Stomach (tissue), 9 donors: ENCODE measurements around the gene STK17B. TPM values are rescaled to one million over a fixed set of nuclear protein-coding genes. Genes with fewer than 3 reads are reported as not detected.
"Not testable (repeated sequence)": the region's sequence is repeated elsewhere in the genome, so short reads cannot be mapped to it uniquely, and the experiment has no call there.

Experiments
- DNase-seq, 2 donors: peaks; one replicate each; pipeline versions ENCODE4 v3.0.0 to v3.0.0-alpha.2; 2013 to 2019
- H3K27ac ChIP-seq, 5 donors: fragments of 200-600 bp in 4 of 5; sonication (generic) in 4 of 5; one replicate each; pipeline ENCODE4 v1.5.1; 2013 to 2019; ENCODE audit warnings: mild to moderate bottlenecking in 1 of 5, moderate library complexity in 1 of 5
- H3K27me3 ChIP-seq, 3 donors: fragments of 200-600 bp; sonication (generic); one replicate each; pipeline ENCODE4 v1.5.1; 2017 to 2019; ENCODE audit warnings: mixed run types in 1 of 3
- H3K36me3 ChIP-seq, 4 donors: fragments of 200-600 bp; sonication (generic); 1 replicate in 3 of 4; 2 replicates in 1 of 4; pipeline ENCODE4 v1.5.1; 2016 to 2019
- H3K4me1 ChIP-seq, 4 donors: fragments of 200-600 bp; sonication (generic); one replicate each; pipeline ENCODE4 v1.5.1; 2016 to 2019
- H3K4me3 ChIP-seq, 4 donors: fragments of 200-600 bp; sonication (generic) in 3 of 4; one replicate each; pipeline ENCODE4 v1.5.1; 2016 to 2019; ENCODE audit warnings: mild to moderate bottlenecking in 1 of 4
- H3K9me3 ChIP-seq, 4 donors: fragments of 200-600 bp; sonication (generic); one replicate each; pipeline ENCODE4 v1.5.1; 2016 to 2019
- CTCF ChIP-seq, 7 experiments: fragments of 450-650 bp in 4 of 7; fragments of 200-600 bp in 3 of 7; sonication (generic) in 3 of 7; IDR thresholded peaks; one replicate each; pipeline ENCODE4 v1.5.1; 2016 to 2019; ENCODE audit warnings: antibody characterized with exemption in 7 of 7, control low read depth in 2 of 7, mild to moderate bottlenecking in 1 of 7
- EP300 ChIP-seq: sonication (generic); formaldehyde crosslinking; IDR thresholded peaks from one replicate; pipeline ENCODE4 v1.6.1; 2017; ENCODE audit warnings: antibody characterized with exemption
- POLR2A ChIP-seq, 4 donors: fragments of 450-650 bp; IDR thresholded peaks; one replicate each; pipeline ENCODE4 v1.6.1; 2016; ENCODE audit warnings: antibody characterized with exemption in 4 of 4, control low read depth in 2 of 4, mild to moderate bottlenecking in 1 of 4, moderate library complexity in 1 of 4
- POLR2AphosphoS5 ChIP-seq, 3 donors: sonication (generic); formaldehyde crosslinking; IDR thresholded peaks; one replicate each; pipeline ENCODE4 v1.6.1; 2016; ENCODE audit warnings: antibody characterized with exemption in 3 of 3
- WGBS, 5 donors: extraction: QIAGEN DNeasy Blood & Tissue Kit in 3 of 5; methylation state at CpG; one replicate each; pipeline versions ENCODE4 v1.1.5 to v1.1.7; 2013 to 2018; 5-methylcytosine and 5-hydroxymethylcytosine counted together
- intact Hi-C: fragments of 100-400 bp; cut with DNase I; formaldehyde crosslinking; loops from one replicate; pipeline ENCODE4 v1.15.1; 2023; ENCODE audit warnings: low total_unique reads
- polyA plus RNA-seq, 3 donors: library from polyadenylated mRNA; stranded (reverse); fragments of 200-250 nt; gene quantifications; one replicate each; pipeline ENCODE4 v1.2.3, GENCODE V29; 2013
- total RNA-seq, 5 donors: library from RNA; depleted of rRNA; stranded (reverse); fragments of >200 nt; gene quantifications; one replicate each; pipeline versions ENCODE4 v1.1.0 to v1.2.3, GENCODE V29; 2014 to 2016
- donor health status: healthy with polysubstance abuse.
- donor health status: Bipolar disorder and iron deficiency.
- donor health status: healthy.

Gene STK17B
- total and polyA plus RNA-seq, 8 donors: 3.4 to 76.4 (median 10.2) TPM

DNA sequence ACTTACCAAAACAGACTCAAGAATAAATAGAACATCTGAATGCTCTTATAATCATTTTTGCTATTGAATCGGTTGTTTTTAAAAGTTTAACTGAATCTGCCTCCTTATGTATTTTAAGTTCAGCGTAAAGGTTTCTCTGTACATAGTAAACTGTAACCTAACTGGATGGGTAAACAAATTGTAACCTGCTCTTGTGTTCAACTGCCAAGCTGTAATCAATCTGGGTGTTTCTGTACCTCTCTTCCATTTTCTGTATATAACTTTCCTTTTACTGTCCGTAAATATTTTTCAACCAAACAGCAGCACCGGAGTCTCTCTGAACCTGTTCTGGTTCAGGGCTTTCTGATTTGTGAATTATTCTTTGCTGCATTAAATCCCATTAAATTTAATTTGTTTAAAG is 75.1 kb downstream of the STK17B start:
- H3K4me3 ChIP-seq: no peak overlapping the region
- no peaks in the 10 kb centered on the region for H3K9me3 ChIP-seq
- intact Hi-C loops: no loop called here
- H3K27ac ChIP-seq: no peak overlapping the region
- no peaks in the 10 kb centered on the region for H3K27me3 ChIP-seq
- 49 to 83% (median 63%) methylated on average over 4 of the region's 4 CpGs for WGBS, 5 donors
- DNase-seq: no peak
- TF ChIP-seq POLR2A (IDR thresholded peaks at IDR 0.05): no peak
- TF ChIP-seq CTCF (IDR thresholded peaks at IDR 0.05): no peak
- TF ChIP-seq EP300: no peak
- no peak for TF ChIP-seq POLR2AphosphoS5 (IDR thresholded peaks at IDR 0.05)
- no peaks in the 10 kb centered on the region for H3K4me1 ChIP-seq
- H3K36me3 ChIP-seq: no peaks in the 10 kb centered on the region

DNA sequence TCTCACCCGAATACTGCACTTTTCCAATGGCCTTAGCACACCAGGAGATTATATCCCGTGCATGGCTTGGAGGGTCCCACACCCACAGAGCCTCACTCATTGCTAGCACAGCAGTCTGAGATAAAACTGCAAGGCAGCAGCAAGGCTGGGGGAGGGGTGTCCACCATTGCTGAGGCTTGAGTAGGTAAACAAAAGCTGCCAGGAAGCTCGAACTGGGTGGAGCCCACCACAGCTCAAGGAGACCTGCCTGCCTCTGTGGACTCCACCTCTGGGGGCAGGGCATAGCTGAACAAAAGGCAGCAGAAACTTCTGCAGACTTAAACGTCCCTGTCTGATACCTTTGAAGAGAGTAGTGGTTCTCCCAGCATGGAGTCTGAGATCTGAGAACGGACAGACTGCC is 81.9 kb downstream of the STK17B start:
- 66 to 82% (median 69%) methylated on average over 5 of the region's 5 CpGs for WGBS, 5 donors

DNA sequence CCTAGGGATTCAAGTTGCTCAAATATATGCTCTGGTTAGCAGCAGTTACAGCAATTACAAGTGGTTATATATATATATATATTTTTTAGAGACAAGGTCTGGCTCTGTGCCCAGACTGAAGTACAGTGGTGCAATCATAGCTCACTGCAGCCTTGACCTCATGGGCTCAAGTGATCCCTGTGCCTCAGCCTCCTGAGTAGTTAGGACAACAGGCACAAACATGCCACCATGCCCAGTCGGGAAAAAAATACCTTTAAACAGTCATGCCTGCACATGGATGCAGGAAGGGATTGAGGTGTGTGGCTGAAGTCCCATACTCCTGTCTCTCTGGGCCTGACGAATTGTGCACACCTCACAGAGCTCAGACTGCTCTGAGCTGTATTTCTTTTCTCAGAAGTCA is 83.2 kb downstream of the STK17B start:
- H3K9me3 ChIP-seq: peaks cover 0 to 12% (median 0%) of the 10 kb centered on the region in 4 donors
- no peaks in the 10 kb centered on the region for H3K36me3 ChIP-seq
- no peak overlapping the region for H3K4me3 ChIP-seq
- 41 to 71% (median 54%) methylated on average over 2 of the region's 2 CpGs for WGBS, 5 donors
- no peaks in the 10 kb centered on the region for H3K27me3 ChIP-seq
- H3K4me1 ChIP-seq: no peaks in the 10 kb centered on the region
- no peak for TF ChIP-seq POLR2AphosphoS5 (IDR thresholded peaks at IDR 0.05)
- no peak for TF ChIP-seq CTCF (IDR thresholded peaks at IDR 0.05)
- no peak for TF ChIP-seq EP300
- no peak for TF ChIP-seq POLR2A (IDR thresholded peaks at IDR 0.05)
- DNase-seq: peak in 1 of 2 donors; percentile 39
- intact Hi-C loops: loop anchor here (10.0 kb wide), 1 partner anchor 197 kb away; no protein-coding TSS in a partner anchor
- H3K27ac ChIP-seq: no peak overlapping the region

More for the DNA sequence above, 81.9 kb downstream of the STK17B start:
- not testable (repeated sequence) for H3K27me3 ChIP-seq, H3K27ac ChIP-seq, H3K36me3 ChIP-seq, DNase-seq, H3K4me3 ChIP-seq, H3K4me1 ChIP-seq, H3K9me3 ChIP-seq
- intact Hi-C loops: loop anchor here (10.0 kb wide), 1 partner anchor 195 kb away; no protein-coding TSS in a partner anchor

GRCh38 chr2:196086517-196087368 is 84.6 kb downstream of the STK17B start:
- H3K4me3 ChIP-seq: no peak overlapping the region
- TF ChIP-seq POLR2A (IDR thresholded peaks at IDR 0.05) (no peak), POLR2AphosphoS5 (IDR thresholded peaks at IDR 0.05) (no peak), CTCF (IDR thresholded peaks at IDR 0.05) (no peak), EP300 (no peak)
- WGBS, 5 donors: 64 to 79% (median 73%) methylated on average over 7 of the region's 7 CpGs
- H3K27me3 ChIP-seq: no peaks in the 10 kb centered on the region
- no peaks in the 10 kb centered on the region for H3K4me1 ChIP-seq
- H3K36me3 ChIP-seq: no peaks in the 10 kb centered on the region
- no peak for DNase-seq
- H3K9me3 ChIP-seq: peaks cover 0 to 17% (median 0%) of the 10 kb centered on the region in 4 donors
- intact Hi-C loops: loop anchor here (10.0 kb wide), 1 partner anchor 198 kb away; no protein-coding TSS in a partner anchor
- H3K27ac ChIP-seq: no peak overlapping the region

DNA sequence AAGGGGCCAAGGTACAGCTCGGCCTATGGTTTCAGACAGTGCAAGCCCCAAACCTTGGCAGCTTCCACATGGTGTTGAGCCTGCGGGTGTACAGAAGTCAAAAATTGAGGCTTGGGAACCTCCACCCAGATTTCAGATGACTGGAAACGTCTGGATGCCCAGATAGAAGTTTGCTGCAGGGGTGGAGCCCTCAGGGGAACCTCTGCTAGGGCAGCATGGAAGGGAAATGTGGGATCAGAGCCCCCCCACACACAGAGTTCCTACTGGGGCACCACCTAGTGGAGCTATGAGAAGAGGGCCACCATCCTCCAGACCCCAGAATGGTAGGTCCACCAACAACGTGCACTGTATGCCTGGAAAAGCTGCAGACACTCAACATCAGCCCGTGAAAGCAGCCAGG is 87.8 kb downstream of the STK17B start:
- H3K36me3 ChIP-seq: no peaks in the 10 kb centered on the region
- no peak for DNase-seq
- H3K4me1 ChIP-seq: peaks cover 0 to 13% (median 5%) of the 10 kb centered on the region in 4 donors
- no peaks in the 10 kb centered on the region for H3K27me3 ChIP-seq
- intact Hi-C loops: loop anchor here (10.0 kb wide), 1 partner anchor 201 kb away; no protein-coding TSS in a partner anchor
- no peak overlapping the region for H3K4me3 ChIP-seq
- WGBS, 5 donors: 75 to 93% (median 90%) methylated on average over 5 of the region's 5 CpGs
- no peak overlapping the region for H3K27ac ChIP-seq
- no peak for TF ChIP-seq POLR2A (IDR thresholded peaks at IDR 0.05)
- TF ChIP-seq CTCF (IDR thresholded peaks at IDR 0.05): no peak
- TF ChIP-seq POLR2AphosphoS5 (IDR thresholded peaks at IDR 0.05): no peak
- no peak for TF ChIP-seq EP300
- H3K9me3 ChIP-seq: peaks cover 0 to 17% (median 0%) of the 10 kb centered on the region in 4 donors
